GM12873 (cell line): ENCODE results near the gene TPM1.

ENCODE experiments used
- TF ChIP-seq, protein P1 (sequence below): IDR thresholded peaks from 2 replicates; pipeline ENCODE4 v1.5.1; 2012; ENCODE audit warnings: low read depth, mild to moderate bottlenecking, moderate library complexity, low read length, control low read depth; ENCODE audit not compliant: insufficient read depth; ENCODE audit errors: missing control alignments

TPM1 gene

DNA sequence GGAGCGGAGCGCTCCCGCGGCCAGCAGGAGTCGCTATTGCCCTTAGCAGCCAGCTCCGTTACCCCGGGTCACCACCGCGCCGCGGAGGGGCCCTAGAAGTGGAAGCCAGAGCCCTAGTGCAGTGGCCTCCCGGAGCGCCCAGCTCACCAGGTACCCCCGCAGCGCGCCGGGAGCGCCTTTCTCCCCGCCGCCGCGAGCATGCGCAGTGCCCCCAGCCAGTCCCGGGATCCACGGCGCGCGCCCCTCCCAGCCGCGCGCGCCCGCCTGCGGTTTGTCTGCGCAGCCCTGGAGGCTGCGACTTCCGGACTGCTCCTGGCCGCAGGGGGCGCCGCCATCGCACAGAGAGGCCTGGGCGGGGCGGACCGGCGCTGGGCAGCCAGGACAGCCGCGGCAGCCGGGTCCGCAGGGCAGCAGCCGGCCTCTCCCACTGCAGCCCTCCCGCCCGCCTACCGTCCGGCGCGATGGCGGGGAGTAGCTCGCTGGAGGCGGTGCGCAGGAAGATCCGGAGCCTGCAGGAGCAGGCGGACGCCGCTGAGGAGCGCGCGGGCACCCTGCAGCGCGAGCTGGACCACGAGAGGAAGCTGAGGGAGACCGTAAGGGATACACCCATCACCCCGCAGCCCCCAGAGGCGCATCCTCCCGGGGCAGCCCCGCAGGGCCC is 5.7 kb downstream of the TPM1 start:
- TF ChIP-seq, protein P1, sequence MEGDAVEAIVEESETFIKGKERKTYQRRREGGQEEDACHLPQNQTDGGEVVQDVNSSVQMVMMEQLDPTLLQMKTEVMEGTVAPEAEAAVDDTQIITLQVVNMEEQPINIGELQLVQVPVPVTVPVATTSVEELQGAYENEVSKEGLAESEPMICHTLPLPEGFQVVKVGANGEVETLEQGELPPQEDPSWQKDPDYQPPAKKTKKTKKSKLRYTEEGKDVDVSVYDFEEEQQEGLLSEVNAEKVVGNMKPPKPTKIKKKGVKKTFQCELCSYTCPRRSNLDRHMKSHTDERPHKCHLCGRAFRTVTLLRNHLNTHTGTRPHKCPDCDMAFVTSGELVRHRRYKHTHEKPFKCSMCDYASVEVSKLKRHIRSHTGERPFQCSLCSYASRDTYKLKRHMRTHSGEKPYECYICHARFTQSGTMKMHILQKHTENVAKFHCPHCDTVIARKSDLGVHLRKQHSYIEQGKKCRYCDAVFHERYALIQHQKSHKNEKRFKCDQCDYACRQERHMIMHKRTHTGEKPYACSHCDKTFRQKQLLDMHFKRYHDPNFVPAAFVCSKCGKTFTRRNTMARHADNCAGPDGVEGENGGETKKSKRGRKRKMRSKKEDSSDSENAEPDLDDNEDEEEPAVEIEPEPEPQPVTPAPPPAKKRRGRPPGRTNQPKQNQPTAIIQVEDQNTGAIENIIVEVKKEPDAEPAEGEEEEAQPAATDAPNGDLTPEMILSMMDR, result peak; percentile 98

- TF ChIP-seq, protein P1, result no peak
These were observed 6.5 kb downstream of the TPM1 start for GRCh38 chr15:63048776-63049665.

DNA sequence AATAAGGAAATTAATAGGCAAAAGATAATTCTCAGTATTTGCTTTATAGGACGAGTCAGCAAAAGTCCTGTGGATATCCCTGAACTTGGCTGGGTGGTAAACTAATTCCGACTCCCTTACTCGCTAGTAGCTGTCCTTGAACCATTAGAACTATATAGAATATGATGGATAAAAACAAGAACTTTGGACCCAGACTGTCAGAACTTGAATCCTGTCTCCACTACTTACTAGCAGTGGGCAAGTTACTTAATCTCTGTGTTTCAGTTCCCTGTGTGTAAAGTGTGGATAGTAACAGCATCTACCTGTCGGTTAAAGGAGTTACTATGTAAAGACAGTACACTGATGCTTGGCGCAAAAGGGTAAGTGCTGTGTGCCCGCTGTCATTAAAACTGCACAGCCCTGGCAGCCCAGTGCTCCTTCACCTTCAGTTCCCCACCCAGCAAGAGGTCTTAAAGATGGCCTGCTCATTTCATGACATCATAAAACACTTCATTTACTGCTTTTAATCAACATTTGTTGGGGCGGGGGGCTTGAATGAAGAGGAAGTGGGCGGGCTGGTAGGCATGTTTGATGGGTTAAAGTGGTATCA is 7.3 kb downstream of the TPM1 start:
- TF ChIP-seq, protein P1, result no peak

GRCh38 chr15:63050731-63051155 is 8.2 kb downstream of the TPM1 start:
- TF ChIP-seq, protein P1, result no peak

- TF ChIP-seq, protein P1, result no peak
These were observed 8.9 kb downstream of the TPM1 start for GRCh38 chr15:63051156-63052066.

GRCh38 chr15:63052077-63052841 is 9.7 kb downstream of the TPM1 start:
- TF ChIP-seq, protein P1, result no peak
